Stimulated activated CD4-positive, alpha-beta T cell treated with anti-CD3 and anti-CD28 coated beads, Interleukin-2, amount 100 ng/mL, for 4 hours (primary cell): Measurements from ENCODE around the gene LYPD4.

Experiments used
- DNase-seq: peaks from one replicate; pipeline ENCODE4 v3.0.0-alpha.2; 2020; ENCODE audit warnings: low read depth

The LYPD4 gene

GRCh38 chr19:41872775-41873647 is 28.5 kb upstream of the LYPD4 start:
- DNase-seq: peak; percentile 54

DNA sequence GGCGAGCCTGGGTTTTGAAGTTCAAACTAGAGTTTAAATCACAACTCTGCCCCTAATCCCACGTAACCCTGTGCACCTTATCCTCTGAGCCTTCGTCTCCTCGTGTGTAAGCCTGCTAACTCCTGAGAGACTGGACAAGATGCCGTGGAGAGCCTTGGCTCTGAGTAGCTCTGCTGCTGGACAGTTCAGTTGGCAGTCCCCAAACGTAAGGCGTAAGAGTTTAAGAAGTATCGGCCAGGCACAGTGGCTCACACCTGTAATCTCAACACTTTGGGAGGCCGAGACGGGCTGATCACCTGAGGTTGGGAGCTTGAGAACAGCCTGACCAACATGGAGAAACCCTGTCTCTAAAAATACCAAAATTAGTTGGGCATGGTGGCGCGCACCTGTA is 27.9 kb upstream of the LYPD4 start:
- DNase-seq: no peak

DNA sequence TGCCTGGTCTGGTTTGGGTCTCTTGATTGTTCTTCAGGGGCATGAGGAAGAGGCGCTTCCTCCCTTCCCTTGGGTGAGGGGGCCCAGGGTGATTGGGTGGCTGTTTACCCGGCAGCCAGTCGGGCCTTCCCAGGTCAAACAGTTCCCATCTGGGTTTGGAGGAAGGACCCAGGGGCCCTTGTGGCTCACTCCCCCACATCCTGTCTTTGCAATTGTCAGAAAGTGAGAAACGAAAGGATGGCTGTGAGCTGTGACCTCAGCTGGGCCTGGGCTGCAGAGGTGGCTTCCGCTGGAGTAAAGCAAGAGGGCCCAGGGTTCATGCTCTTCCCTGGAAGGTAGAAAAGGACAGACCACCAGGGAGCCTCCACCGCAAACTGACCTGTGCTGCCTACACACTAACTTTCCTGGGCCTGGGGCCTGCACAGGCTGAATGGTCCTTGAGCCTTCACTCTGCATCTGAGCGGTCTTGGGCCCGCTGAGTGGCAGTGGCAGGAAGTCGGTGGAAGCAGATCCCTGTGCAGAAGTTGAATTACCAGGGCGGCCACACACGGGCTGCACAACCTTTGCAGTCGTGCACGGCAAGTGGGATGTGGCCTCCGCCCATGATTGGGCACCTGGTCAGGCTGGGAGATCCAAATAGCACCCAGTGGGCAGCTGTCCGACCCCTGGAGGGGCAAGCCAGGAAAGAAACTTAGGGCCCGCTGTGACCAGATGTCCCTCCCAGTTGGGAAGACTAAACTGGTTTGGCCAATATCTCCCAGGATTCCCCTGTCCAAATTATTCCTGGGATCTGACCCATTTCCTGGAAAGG is 27.3 kb upstream of the LYPD4 start:
- DNase-seq: no peak

- no peak for DNase-seq
Observed at GRCh38 chr19:41870401-41870873, 26.0 kb upstream of the LYPD4 start.

DNA sequence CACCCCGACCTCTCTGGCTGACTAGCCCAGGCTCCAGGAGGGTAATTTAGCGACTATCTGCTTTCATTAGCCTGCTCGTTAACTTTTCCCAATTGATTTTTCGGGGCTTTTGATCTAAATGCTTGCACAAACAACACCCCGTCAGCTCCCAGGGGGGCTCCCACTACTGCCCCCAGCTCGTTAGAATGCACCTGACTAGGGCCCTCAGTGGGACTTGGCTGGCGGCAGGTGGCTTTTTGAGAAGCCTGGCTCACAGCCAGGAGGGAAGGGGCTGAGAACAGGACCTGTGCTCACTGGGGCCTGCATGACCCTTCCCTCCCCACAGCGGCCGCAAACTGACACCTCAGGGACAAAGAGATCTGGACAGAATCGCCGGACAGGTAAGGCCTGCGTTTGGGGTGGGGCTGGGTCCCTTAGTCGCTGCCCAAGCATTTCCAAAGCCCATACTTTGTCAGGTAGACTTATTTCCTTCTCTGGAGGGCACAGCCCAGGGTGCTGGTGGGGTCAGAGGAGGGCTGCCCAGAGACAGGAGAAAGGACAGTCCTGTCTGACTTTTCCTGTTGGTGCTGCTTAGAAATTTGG is 25.0 kb upstream of the LYPD4 start:
- no peak for DNase-seq

DNA sequence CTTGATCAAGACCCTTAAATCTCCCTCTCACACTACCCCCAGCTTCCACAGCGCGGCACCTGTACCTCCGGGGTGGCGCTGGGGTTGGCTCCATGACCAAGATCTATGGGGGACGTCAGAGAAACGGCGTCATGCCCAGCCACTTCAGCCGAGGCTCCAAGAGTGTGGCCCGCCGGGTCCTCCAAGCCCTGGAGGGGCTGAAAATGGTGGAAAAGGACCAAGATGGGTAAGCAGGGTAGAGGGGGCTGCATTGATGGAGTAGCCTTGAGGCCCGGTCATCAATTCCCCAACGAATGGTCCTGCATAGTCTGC is 24.5 kb upstream of the LYPD4 start:
- no peak for DNase-seq

- no peak for DNase-seq
Observed at GRCh38 chr19:41868120-41868988, 23.9 kb upstream of the LYPD4 start.

- DNase-seq: no peak
Observed at GRCh38 chr19:41866284-41866683, 21.8 kb upstream of the LYPD4 start.

GRCh38 chr19:41864374-41864773 is 19.9 kb upstream of the LYPD4 start:
- DNase-seq: no peak

DNA sequence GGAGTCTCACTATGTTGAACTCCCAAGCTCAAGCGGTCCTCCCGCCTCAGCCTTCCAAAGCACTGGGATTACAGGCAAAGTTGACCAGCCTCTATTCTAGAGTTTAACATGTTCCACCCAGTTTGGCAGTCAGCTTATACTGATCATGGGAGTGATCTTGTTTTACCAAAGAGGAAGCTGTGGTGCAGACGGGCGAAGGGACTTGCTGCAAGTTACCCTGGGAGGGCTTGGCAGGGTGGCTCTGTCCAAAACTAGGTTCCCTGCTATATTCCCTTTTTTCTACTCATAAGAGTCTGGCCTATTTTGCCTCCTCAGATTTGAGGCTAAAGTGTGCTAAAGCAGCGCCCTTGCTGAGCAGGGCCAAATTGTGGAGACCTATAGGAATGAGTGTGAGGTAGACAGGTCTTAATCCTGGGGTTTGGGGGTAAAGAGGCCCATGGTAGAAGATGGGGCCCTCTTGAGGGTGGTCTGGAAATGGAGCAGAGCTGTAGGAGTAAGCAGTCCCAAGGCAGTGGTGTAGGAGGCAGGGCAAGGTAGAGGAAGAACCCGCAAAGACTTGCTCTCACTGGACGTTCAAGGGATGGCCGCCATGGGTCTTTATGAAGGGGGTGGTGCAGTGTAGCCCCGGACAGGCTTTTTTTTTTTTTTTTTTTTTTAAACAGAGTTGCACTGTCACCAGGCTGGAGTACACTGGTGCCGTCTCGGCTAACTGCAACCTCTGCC is 18.9 kb upstream of the LYPD4 start:
- DNase-seq: no peak

- no peak for DNase-seq
Observed at GRCh38 chr19:41862445-41862986, 18.0 kb upstream of the LYPD4 start.

- DNase-seq: no peak
Observed at GRCh38 chr19:41861846-41862245, 17.4 kb upstream of the LYPD4 start.

DNA sequence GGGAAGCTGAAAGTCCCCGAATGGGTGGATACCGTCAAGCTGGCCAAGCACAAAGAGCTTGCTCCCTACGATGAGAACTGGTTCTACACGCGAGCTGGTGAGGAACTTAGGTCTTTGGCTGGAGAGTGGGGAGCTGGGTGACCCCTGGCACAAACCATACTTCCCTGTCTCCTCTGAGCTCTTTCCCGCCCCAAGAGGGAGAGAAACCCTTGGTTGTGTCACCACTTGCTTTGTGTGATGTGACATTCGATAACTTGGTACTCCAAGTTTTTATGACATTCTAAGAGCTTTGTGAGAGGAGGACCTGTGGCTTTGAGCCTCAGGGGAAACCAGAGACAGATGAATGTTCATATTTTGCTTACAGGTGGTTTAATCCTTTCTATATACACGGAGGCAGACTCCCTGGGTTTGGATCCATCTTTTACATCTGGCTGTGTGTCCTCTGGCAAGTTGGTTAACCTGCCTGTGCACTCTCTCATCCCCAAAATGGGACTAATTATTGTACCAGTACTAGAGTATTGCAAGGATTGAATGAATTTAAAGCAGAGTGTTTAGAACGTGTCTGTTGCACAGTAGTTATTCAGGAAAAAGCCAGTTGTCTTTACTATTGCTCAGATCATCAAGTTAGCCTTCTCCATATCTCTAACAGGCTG is 16.8 kb upstream of the LYPD4 start:
- no peak for DNase-seq

DNA sequence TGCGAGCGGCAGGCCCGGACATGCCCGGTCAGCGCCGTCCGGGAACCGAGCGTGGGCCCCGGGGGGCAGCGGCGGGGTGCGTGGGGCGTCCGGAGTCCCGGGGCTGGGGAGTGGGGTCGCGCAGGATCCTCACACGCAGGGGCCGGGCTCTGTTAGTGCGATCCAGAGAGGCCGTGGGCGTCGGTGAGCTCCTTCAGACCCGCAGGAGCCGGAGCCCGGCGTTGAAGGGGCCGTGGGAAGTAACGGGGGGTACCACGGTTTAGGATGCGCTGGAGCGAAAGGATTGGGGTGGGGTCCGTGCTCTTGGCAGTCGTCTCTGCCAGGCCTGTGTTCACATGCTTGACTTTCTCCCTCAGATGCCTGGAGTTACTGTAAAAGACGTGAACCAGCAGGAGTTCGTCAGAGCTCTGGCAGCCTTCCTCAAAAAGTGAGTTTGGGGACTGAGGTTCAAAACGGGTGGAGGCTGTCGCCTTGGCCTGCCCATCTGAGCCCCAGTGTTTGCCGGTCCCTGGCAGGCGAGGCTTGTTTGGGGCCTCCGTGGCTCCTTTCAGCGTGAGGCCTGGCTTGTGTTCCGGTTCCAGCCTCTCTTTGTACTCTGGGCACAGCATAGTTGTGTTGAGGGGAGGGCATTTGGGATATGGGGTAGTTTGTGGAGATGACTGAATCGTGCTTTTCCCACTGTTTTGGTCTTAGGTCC is 16.1 kb upstream of the LYPD4 start:
- no peak for DNase-seq

DNA sequence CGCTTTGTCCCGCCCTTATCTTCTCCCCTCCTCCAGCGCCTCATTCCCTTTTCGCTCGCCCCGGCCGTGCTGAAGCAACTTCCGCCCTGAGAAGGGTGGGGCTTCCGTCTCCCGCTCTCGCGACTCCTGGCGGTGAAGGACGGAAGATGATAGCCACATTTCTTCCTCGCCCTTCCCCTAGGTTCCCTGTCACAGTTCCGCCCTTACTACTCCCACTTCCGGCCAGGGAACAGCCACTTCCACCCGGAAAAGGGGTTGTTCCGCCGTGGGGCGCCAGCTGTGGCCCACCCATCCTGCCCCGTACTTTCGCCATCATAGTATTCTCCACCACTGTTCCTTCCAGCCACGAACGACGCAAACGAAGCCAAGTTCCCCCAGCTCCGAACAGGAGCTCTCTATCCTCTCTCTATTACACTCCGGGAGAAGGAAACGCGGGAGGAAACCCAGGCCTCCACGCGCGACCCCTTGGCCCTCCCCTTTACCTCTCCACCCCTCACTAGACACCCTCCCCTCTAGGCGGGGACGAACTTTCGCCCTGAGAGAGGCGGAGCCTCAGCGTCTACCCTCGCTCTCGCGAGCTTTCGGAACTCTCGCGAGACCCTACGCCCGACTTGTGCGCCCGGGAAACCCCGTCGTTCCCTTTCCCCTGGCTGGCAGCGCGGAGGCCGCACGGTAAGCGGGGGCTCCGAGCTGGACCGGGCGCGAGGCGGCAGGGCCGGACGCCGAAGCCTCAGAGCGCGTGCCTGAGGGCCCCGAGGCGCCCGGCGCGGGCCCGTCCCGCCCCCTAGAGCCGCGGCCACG is 15.3 kb upstream of the LYPD4 start, which contains the start of gene RPS19:
Gene RPS19 (plus strand): TSS at position 638 of the 801 bp plus-strand sequence. CDS start 520 bp downstream, outside the sequence.
- peak; percentile 97 for DNase-seq

- no peak for DNase-seq
Observed at GRCh38 chr19:41859213-41859617, 14.7 kb upstream of the LYPD4 start.

GRCh38 chr19:41853768-41854167 is 9.3 kb upstream of the LYPD4 start:
- DNase-seq: no peak

- DNase-seq: no peak
Observed at GRCh38 chr19:41853344-41853743, 8.9 kb upstream of the LYPD4 start.

GRCh38 chr19:41851456-41851855 is 7.0 kb upstream of the LYPD4 start:
- no peak for DNase-seq
